Measurements from ENCODE around the gene TNIP2.

TNIP2 gene

GRCh38 chr4:2761035-2761923 lies 5.1 kb upstream of the TNIP2 start:
- H3K4me1 ChIP-seq (ENCODE audit: control insufficient read depth, insufficient read depth, low read length) = no peaks in the 10 kb centered on the region
- no peaks in the 10 kb centered on the region for H3K36me3 ChIP-seq (ENCODE audit: control insufficient read depth in 2 of 2, insufficient read depth in 1 of 2, low read length in 2 of 2)
- CTCF ChIA-PET = no interaction called here
- TF ChIP-seq ZNF626 (tag by site-specific recombination; IDR thresholded peaks at IDR 0.05) (no peak), ZFHX2 (tag by site-specific recombination; conservative IDR thresholded peaks at IDR 0.05) (0 out of 2 replicates have a peak, but pooled peaks have one; percentile 12)
- no peaks in the 10 kb centered on the region for H3K9me3 ChIP-seq (ENCODE audit: control insufficient read depth, insufficient read depth, low read depth, low read length)
- no peak overlapping the region for H3K27ac ChIP-seq (ENCODE audit: extremely low read depth, low read depth, low read length)
- POLR2A ChIA-PET = no interaction called here
- no peak overlapping the region for H3K4me3 ChIP-seq (ENCODE audit: low read depth, low read length)

GRCh38 chr4:2757426-2757825 lies 1.3 kb upstream of the TNIP2 start:
- POLR2A ChIA-PET = no interaction called here
- Histone ChIP-seq H3K4me3 (ENCODE audit: low read depth, low read length) (no peak overlapping the region), H3K36me3 (ENCODE audit: control insufficient read depth in 2 of 2, insufficient read depth in 1 of 2, low read length in 2 of 2) (peaks cover 0 to 8% of the 10 kb centered on the region in 2 experiments; a peak in 1 of 3 replicates), H3K4me1 (ENCODE audit: control insufficient read depth, insufficient read depth, low read length) (no peaks in the 10 kb centered on the region), H3K27ac (ENCODE audit: extremely low read depth, low read depth, low read length) (no peak overlapping the region), H3K9me3 (ENCODE audit: control insufficient read depth, insufficient read depth, low read depth, low read length) (no peaks in the 10 kb centered on the region)
- TF ChIP-seq ZFP37 (tag by site-specific recombination; IDR thresholded peaks at IDR 0.05) (no peak), ZNF449 (tag by site-specific recombination; IDR thresholded peaks at IDR 0.05) (peak; percentile 70)
- CTCF ChIA-PET = interaction anchor here (1.2 kb wide), 1 partner anchor 197 kb away, joined by 4 read pairs; no protein-coding TSS in a partner anchor

GRCh38 chr4:2756691-2757350 lies 685 bp upstream of the TNIP2 start:
- Histone ChIP-seq H3K36me3 (ENCODE audit: control insufficient read depth in 2 of 2, insufficient read depth in 1 of 2, low read length in 2 of 2) (peaks cover 0 to 11% of the 10 kb centered on the region in 2 experiments; a peak in 1 of 3 replicates), H3K9me3 (ENCODE audit: control insufficient read depth, insufficient read depth, low read depth, low read length) (no peaks in the 10 kb centered on the region), H3K27ac (ENCODE audit: extremely low read depth, low read depth, low read length) (no peak overlapping the region), H3K4me3 (ENCODE audit: low read depth, low read length) (no peak overlapping the region), H3K4me1 (ENCODE audit: control insufficient read depth, insufficient read depth, low read length) (no peaks in the 10 kb centered on the region)
- POLR2A ChIA-PET = no interaction called here
- CTCF ChIA-PET = interaction anchor here (1.2 kb wide), 1 partner anchor 198 kb away, joined by 4 read pairs; no protein-coding TSS in a partner anchor
- no peak for TF ChIP-seq ZIC2 (tag by site-specific recombination; IDR thresholded peaks at IDR 0.05)
- no peak for TF ChIP-seq ZBTB7A (tag by site-specific recombination; IDR thresholded peaks at IDR 0.05; ENCODE audit: low read depth)
- no peak for TF ChIP-seq KLF7 (tag by site-specific recombination; IDR thresholded peaks at IDR 0.05; ENCODE audit: borderline replicate concordance)
- TF ChIP-seq KLF17 (tag by site-specific recombination; IDR thresholded peaks at IDR 0.05) = no peak
- no peak for TF ChIP-seq TCF7L2 (IDR thresholded peaks at IDR 0.05; ENCODE audit: borderline replicate concordance, low read depth, low read length)
- TF ChIP-seq ZNF10 (tag by site-specific recombination; IDR thresholded peaks at IDR 0.05) = no peak
- no peak for TF ChIP-seq ZNF112 (tag by site-specific recombination; IDR thresholded peaks at IDR 0.05)
- TF ChIP-seq ZNF394 (tag by site-specific recombination; IDR thresholded peaks at IDR 0.05; ENCODE audit: borderline replicate concordance) = no peak
- TF ChIP-seq TRIM28 (IDR thresholded peaks at IDR 0.05; ENCODE audit: borderline replicate concordance, low read length) = no peak
